Inflammatory macrophage treated with lipopolysaccharide for 4 hours (primary cell): ENCODE measurements around the gene ZDHHC12.

ENCODE experiments used
- DNase-seq: peaks from one replicate; pipeline ENCODE4 v3.0.0-alpha.2; 2020

Gene ZDHHC12

GRCh38 chr9:128723866-128724743, at the start of gene ZDHHC12:
TSS of gene ZDHHC12 (minus strand) at chr9:128724127. CDS start at chr9:128724093, 34 bp downstream.
- DNase-seq: peak; percentile 97

- DNase-seq: no peak
Measured at GRCh38 chr9:128773049-128773448, 49.1 kb upstream of the ZDHHC12 start.

GRCh38 chr9:128771745-128772519, 48.0 kb upstream of the ZDHHC12 start, which contains the start of gene ZER1:
TSS of gene ZER1 (minus strand) at chr9:128771927. CDS start at chr9:128755565, 16,362 bp downstream.
- DNase-seq: peak; percentile 91

DNA sequence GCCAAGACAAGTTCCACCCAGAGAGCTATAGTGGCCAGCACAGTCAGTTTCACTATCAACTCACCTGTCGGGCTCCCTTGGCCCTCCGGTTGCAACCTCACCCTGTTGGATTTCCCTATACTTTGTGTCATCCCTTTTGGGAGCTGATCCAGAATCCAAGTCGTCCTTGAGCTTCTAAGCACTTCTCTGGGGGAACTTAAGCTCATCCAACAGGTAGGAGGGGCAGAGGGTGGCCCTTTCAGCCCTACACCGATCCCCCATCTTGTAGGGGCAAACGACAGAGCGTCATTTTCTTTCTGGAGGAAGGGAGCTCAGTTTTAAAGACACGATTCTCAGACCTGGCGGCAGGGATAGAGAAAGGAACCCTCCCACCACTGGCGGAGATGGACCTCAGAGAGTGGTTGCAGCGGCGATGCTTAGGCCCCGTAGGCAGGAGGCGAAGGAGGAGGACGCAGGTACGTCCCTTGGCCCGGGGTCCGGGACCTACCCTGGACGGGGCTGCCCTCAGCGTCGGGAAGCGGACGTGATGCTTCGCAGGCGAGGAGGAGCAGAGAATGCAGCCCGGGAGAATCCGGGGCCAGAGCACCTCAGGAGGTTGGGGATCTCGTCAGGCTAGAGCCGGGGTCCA, 47.3 kb upstream of the ZDHHC12 start:
- peak; percentile 16 for DNase-seq

GRCh38 chr9:128770286-128771030, 46.5 kb upstream of the ZDHHC12 start:
- DNase-seq: no peak

GRCh38 chr9:128768606-128769005, 44.7 kb upstream of the ZDHHC12 start:
- no peak for DNase-seq

- no peak for DNase-seq
Measured at GRCh38 chr9:128765499-128765898, 41.6 kb upstream of the ZDHHC12 start.

DNA sequence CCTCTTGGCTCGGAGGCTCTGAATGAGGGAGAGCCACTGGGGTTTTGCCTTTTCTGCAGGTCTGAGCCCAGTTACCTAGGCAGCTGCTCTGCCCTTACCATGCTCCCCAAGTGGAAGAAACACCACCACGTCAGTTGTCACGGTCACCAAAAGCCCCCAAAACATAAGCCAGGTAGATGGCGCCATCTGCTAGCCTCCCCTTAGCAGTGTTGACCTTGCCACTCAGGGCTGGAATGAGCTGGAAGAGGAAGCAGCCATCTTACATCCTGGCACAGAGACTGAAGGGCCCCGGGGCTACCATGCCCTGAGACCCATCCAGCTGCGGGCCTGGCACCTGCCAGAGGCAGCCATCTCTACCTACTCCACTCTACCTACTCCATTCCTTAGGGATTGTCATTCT, 40.4 kb upstream of the ZDHHC12 start:
- no peak for DNase-seq

- no peak for DNase-seq
Measured at GRCh38 chr9:128762671-128763449, 38.9 kb upstream of the ZDHHC12 start.

DNA sequence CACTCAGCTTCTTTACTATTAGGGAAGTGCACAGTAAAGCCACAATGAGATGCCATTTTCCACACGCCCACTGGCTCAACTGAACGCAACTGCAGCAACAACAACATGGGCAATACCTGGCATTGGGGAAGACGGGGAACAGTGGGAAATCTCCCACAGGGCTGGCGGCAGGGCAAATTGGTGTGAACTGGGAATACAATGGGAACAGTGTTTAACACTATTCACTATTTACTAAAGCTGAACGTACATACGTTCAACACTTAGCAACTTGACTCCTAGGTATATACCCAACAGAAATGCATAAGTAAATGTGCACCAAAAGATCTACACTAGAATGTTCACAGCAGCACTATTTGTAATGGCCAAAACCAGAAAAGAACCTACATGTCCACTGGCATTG, 33.7 kb upstream of the ZDHHC12 start:
- DNase-seq: no peak

- no peak for DNase-seq
Measured at GRCh38 chr9:128753627-128754026, 29.7 kb upstream of the ZDHHC12 start.

DNA sequence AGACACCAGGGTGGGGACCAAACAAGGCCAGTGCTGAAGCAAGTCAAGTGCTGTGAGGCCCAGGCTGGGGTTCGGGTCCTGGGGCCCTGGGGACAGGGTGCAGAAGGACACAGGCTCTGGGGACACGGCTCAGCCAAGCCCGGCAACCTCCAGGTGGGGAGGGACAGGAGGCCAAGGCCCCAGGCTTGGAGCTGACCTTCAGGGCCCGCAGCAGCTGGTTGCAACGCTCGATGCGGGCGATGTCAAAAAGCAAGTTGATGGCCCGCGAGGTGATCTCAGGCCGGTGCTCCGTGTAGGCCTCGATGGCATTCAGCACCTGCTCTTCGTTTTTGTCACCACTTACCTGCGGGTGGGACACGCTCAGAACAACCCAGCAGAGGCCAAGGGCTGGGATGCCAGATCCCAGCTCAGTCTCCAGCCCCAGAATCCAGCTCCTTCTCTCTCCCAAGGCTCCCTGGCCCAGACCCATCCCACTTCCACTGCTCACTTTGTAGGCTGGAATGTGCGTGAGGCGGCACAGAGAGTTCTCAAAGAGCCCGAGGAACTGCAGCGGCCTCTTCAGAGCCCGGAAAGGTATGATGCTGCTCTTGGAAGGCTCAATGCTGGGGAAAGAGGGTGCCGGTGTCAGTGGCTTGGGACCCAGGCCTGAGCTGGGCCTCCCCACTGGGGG, 27.1 kb upstream of the ZDHHC12 start:
- no peak for DNase-seq

DNA sequence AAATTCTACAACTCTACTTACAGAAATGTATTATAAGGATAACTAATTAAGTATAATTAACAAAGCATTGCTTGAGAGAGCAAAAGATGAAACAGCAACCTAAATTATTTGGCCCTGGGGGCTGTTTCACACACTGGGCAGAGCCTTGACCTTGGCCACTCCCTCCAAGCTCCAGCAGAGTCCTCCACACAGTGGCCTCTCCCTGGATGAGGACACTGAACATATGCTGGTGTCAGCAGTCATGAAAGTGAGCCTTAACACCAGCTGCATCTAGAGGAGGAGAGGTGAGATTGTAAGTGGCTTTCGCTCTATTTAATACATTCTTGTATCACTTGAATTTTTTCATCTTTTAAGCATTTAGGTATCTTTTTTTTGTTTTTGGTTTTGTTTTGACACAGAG, 23.3 kb upstream of the ZDHHC12 start:
- DNase-seq: no peak

DNA sequence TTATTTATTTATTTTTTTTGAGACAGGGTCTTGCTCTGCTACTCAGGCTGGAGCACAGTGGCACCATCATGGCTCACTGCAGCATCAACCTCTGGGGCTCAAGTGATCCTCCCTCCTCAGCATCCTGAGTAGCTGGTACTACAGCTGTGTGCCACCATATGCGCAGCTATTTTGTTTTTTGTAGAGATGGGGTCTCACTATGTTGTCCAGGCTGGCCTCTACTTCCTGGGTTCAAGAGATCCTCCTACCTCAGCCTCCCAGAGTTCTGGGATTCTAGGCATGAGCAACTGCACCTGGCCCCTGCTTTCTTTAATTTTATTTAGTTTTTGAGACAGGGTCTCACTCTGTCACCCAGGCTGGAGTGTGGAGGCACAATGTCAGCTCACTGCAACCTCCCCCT, 19.5 kb upstream of the ZDHHC12 start:
- DNase-seq: no peak

- DNase-seq: no peak
Measured at GRCh38 chr9:128742401-128742800, 18.5 kb upstream of the ZDHHC12 start.

GRCh38 chr9:128735373-128735772, 11.4 kb upstream of the ZDHHC12 start:
- no peak for DNase-seq

GRCh38 chr9:128733256-128733655, 9.3 kb upstream of the ZDHHC12 start:
- peak; percentile 70 for DNase-seq

- no peak for DNase-seq
Measured at GRCh38 chr9:128732576-128732975, 8.6 kb upstream of the ZDHHC12 start.

GRCh38 chr9:128731691-128732090, 7.8 kb upstream of the ZDHHC12 start:
- DNase-seq: no peak

- DNase-seq: no peak
Measured at GRCh38 chr9:128731093-128731492, 7.2 kb upstream of the ZDHHC12 start.
